ENCODE data around the gene PIGV.

PIGV gene

DNA sequence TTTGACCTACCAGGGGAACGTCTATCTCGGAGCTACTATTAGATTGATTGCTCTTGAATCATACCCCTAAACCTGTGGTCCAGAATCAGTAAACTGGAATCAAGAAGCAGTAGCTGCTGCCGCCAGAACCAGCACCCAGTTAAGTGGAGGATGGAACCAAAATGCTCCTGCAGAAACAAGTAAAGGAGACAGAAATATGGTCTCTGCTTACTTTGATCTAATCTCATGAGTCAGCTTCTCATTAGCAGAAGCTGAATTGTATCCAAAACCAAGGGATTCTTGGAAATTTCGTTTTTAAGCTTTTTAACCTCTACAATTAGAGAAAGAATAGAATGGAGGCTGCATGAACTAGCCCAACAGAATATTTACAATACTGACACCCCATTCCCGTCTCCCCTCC, 42.6 kb upstream of the PIGV start:
- TF ChIP-seq, protein P1, sequence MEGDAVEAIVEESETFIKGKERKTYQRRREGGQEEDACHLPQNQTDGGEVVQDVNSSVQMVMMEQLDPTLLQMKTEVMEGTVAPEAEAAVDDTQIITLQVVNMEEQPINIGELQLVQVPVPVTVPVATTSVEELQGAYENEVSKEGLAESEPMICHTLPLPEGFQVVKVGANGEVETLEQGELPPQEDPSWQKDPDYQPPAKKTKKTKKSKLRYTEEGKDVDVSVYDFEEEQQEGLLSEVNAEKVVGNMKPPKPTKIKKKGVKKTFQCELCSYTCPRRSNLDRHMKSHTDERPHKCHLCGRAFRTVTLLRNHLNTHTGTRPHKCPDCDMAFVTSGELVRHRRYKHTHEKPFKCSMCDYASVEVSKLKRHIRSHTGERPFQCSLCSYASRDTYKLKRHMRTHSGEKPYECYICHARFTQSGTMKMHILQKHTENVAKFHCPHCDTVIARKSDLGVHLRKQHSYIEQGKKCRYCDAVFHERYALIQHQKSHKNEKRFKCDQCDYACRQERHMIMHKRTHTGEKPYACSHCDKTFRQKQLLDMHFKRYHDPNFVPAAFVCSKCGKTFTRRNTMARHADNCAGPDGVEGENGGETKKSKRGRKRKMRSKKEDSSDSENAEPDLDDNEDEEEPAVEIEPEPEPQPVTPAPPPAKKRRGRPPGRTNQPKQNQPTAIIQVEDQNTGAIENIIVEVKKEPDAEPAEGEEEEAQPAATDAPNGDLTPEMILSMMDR (IDR thresholded peaks at IDR 0.05) = no peak
- TF ChIP-seq ZFX (IDR thresholded peaks at IDR 0.05; ENCODE audit: borderline replicate concordance) = no peak
- H3K27ac ChIP-seq = peak overlapping the region; percentile 41

DNA sequence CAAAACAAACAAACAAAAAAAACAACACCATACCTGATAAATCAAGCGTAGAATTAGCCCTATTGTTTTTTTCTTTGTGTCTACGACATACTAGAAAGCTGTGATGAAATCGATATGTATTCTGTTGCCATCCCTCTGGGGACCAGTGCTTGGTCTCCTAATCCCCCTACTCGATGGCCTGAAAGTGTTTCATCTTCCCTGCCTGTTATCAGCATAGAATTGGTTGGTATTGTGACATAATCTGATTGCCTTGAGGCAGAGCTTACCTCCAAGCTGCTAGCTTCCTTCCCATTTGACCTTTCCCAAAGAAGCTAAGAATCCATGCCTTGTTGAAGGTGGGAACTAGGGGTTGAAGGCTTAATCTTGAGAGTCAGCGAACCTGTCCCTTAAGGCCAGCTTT, 40.7 kb upstream of the PIGV start:
- TF ChIP-seq ZFX (IDR thresholded peaks at IDR 0.05; ENCODE audit: borderline replicate concordance) = no peak
- TF ChIP-seq, protein P1 (IDR thresholded peaks at IDR 0.05) = no peak
- H3K27ac ChIP-seq = peak overlapping the region; percentile 41

DNA sequence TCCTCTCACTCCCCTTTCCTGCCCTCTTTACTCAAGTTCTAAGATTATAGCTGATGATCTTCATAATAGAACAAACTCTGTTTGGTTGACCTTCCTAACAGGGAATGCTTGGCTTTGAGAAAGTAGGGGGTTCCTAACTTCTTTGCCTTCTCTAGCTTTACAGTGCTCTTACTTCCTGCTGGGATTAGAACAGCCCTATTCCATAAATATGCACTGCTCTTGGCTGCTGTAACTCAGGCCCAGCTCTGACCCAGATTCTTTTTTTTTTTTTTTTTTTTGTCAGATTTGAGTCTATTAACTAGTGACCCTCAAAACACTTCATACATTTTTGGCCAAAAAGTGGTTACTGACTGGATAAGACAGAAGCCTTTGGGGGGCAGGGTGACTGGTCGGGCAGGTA, 39.4 kb upstream of the PIGV start:
- peak overlapping the region; percentile 41; the same call in 1 of the 2 replicates for H3K27ac ChIP-seq
- no peak for TF ChIP-seq ZFX (IDR thresholded peaks at IDR 0.05; ENCODE audit: borderline replicate concordance)
- TF ChIP-seq, protein P1 (IDR thresholded peaks at IDR 0.05) = no peak

DNA sequence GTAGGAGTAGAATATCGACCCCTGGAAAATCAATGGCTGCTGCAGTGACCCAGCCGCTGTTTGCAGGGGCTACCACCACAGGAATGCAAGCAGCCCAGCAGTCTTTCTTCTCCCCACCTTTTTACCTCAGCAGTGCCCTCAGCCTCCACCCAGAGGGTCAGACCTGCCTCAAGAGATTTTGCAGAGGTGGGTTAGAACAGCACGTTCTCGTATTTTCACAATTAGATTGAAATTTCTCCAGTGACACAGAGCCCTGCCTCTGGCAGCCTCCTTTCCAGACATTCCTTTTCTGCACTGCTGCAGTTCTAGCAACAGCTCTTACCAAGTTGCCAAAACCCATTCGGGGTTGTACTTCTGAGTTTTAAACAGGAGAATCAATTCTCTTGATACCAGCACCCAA, 38.3 kb upstream of the PIGV start:
- peak overlapping the region; percentile 55; the same call in 1 of the 2 replicates for H3K27ac ChIP-seq
- TF ChIP-seq, protein P1 (IDR thresholded peaks at IDR 0.05) = no peak
- TF ChIP-seq ZFX (IDR thresholded peaks at IDR 0.05; ENCODE audit: borderline replicate concordance) = no peak

DNA sequence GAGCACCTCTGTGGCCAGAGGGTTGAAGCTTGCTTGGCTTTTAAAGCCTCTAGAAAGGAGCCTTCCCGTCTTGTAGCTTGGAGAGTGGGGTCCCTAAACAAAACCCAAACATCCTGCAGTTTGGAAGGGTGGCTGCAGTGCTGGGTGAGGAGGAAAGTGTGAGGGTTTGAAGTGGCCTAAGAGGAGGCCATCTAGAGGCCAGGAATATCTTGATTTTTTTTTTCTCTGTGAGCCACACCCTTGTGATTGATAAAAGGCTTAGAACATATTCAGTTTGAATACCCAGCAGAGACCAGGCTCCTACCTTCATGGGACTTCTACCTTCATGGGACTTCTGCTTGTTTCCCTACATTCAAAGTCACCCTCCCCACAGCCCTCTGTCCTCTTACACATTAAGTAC, 37.3 kb upstream of the PIGV start:
- H3K27ac ChIP-seq = peak overlapping the region; percentile 55
- TF ChIP-seq, protein P1 (IDR thresholded peaks at IDR 0.05) = peak; percentile 20
- no peak for TF ChIP-seq ZFX (IDR thresholded peaks at IDR 0.05; ENCODE audit: borderline replicate concordance)

DNA sequence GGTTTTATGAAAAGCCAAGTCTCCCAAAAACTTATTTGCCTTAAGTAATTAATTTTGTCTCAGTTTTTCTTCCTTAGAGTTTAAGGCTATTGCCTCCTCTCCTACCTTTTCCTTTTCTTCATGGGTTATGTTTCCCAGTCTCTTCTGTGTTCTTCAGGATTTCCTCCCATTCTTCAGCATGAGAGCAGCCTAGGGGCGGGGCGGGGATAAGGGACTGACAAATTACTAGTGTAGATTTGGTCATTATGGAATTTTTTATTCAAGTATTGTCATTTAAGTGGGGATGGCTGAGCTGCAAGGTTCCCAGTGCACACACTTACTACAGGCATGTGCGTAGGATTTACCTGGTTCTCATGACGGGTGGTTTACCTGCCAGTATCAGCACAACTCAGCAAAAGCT, 35.2 kb upstream of the PIGV start:
- TF ChIP-seq, protein P1 (IDR thresholded peaks at IDR 0.05) = no peak
- no peak for TF ChIP-seq ZFX (IDR thresholded peaks at IDR 0.05; ENCODE audit: borderline replicate concordance)
- H3K27ac ChIP-seq = peak overlapping the region; percentile 55

DNA sequence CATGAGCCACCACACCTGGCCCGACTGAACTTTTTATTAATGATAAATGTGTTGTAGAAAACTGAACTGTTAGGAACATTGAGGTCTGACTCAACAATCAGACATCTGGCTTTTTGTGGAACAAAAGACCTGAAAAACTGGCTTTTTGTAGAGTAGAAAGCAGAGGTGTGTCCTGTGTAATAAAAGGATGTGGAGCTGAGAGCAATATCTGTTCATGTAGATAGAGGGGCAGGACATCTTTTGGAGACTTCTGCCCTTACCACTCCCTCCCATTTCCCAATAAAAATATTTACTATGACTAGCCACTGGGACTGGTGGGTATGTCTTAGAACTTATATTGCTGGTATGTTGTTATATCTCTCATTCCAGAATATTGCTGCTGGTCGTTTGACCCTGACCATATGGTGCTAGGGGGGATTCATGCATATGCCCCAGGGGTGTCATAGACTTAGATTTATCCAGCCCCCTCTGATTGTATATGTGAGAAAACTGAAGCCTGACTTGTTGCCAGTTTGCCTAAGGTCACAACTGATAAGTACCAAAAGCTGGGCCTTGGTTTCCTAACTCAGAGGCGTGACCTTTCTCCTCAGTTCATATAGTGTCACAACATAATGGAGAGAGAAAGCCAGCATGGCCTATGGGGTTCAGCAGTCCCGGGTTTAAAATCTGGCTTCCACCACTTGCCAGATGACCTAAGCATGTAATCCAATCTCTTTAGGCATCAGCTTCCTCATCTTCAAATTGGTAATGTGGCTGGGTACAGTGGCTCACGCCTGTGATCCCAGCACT, 33.5 kb upstream of the PIGV start:
- H3K27ac ChIP-seq = peak overlapping the region; percentile 55
- TF ChIP-seq ZFX (IDR thresholded peaks at IDR 0.05; ENCODE audit: borderline replicate concordance) = no peak
- TF ChIP-seq, protein P1 (IDR thresholded peaks at IDR 0.05) = no peak
